Measurements from ENCODE around the gene METTL26.

The METTL26 gene

DNA sequence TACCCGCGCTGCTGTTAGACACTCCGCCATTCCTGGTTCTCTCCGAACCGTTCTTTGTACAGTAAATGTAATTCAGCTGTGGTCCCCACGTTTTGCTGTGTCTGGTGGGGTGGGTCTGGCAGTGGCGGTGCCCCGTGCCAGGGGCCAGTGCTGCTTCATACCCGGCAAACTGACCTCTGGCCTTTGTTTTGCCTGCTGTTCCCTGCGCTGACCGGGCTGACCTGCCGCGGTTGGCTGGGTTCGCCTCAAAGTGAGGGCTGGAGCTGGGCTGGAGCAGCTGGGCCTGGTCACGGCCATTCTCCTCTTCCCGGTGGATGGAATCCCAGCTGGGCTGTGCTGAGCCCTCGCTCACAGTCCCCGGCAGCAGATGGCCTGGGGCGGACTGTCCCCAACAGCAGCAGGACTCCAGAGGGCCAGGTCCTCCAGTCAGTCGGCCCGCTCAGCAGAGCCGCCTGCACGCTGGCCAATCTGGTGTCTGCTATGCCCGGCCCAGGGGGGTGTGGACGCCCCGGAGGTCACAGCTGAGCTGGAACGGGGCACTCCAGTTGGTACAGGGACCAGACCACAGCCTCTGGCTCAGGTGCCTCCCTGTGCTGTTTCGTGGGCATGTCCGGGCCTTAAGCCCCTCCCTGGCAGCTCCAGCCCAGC, 6.8 kb downstream of the METTL26 start:
- Histone ChIP-seq H4K20me1 (ENCODE audit: insufficient read depth, low read length) (peaks cover 1% of the 10 kb centered on the region; the same call in 1 of the 2 replicates), H3K79me2 (ENCODE audit: low read length) (no peaks in the 10 kb centered on the region), H3K4me1 (ENCODE audit: low read length) (no peaks in the 10 kb centered on the region), H2AFZ (ENCODE audit: low read depth, low read length) (no peak overlapping the region), H3K9ac (ENCODE audit: low read length) (no peak overlapping the region), H3K4me3 (ENCODE audit: low read length) (no peak overlapping the region), H3K27ac (ENCODE audit: low read length) (no peak overlapping the region), H3K27me3 (ENCODE audit: low read depth, low read length) (no peaks in the 10 kb centered on the region), H3K4me2 (ENCODE audit: low read length) (no peak overlapping the region), H3K36me3 (replicated peaks; ENCODE audit: low read depth, low read length) (peaks cover 7% of the 10 kb centered on the region), H3K9me3 (ENCODE audit: insufficient read depth, low read length) (no peaks in the 10 kb centered on the region)
- TF ChIP-seq, protein P1, sequence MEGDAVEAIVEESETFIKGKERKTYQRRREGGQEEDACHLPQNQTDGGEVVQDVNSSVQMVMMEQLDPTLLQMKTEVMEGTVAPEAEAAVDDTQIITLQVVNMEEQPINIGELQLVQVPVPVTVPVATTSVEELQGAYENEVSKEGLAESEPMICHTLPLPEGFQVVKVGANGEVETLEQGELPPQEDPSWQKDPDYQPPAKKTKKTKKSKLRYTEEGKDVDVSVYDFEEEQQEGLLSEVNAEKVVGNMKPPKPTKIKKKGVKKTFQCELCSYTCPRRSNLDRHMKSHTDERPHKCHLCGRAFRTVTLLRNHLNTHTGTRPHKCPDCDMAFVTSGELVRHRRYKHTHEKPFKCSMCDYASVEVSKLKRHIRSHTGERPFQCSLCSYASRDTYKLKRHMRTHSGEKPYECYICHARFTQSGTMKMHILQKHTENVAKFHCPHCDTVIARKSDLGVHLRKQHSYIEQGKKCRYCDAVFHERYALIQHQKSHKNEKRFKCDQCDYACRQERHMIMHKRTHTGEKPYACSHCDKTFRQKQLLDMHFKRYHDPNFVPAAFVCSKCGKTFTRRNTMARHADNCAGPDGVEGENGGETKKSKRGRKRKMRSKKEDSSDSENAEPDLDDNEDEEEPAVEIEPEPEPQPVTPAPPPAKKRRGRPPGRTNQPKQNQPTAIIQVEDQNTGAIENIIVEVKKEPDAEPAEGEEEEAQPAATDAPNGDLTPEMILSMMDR (IDR thresholded peaks at IDR 0.05; ENCODE audit: low read depth, low read length): no peak
- no peak for TF ChIP-seq EZH2phosphoT487 (IDR thresholded peaks at IDR 0.05; ENCODE audit: low read depth)

DNA sequence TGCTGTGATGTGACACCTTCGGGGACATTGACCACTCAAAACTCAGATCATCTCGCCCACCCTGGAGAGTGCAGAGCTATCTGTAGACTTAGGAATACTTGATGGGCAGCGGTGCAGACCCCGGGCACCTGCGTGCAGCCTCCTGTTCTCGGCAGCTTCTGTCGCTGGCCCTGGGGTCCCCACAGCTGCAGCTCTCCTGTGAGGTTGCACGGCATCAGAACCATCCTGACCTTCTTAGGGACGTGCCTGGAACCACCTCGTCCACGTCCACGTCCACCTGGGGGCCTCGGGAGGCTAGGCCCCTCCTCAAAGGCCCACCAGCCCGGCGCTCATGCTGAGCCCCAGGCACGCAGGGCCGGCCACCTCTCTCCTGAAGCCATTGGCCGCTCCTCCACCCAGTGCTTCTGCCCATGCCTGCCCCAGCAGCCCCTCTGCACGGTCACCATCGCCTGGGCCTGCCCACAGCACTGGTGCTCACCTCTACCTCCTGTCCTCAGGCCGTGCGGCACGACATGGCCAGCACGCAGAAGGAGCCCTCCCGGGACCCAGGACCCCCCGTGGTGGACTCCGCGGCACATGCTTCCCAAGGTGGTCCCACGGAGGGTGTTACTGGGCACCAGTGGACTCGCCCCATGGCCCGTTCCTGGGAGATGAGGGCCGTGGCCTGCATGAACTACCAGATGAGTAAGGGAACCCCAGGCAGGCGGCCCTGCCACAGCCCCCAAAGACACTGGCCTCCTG, 7.6 kb downstream of the METTL26 start:
- Histone ChIP-seq H3K4me1 (ENCODE audit: low read length) (no peaks in the 10 kb centered on the region), H4K20me1 (ENCODE audit: insufficient read depth, low read length) (no peaks in the 10 kb centered on the region), H3K4me3 (ENCODE audit: low read length) (no peak overlapping the region), H3K36me3 (replicated peaks; ENCODE audit: low read depth, low read length) (no peaks in the 10 kb centered on the region), H3K4me2 (ENCODE audit: low read length) (no peak overlapping the region), H3K27me3 (ENCODE audit: low read depth, low read length) (no peaks in the 10 kb centered on the region), H3K9me3 (ENCODE audit: insufficient read depth, low read length) (no peaks in the 10 kb centered on the region), H3K9ac (ENCODE audit: low read length) (no peak overlapping the region), H3K79me2 (ENCODE audit: low read length) (no peaks in the 10 kb centered on the region), H3K27ac (ENCODE audit: low read length) (no peak overlapping the region), H2AFZ (ENCODE audit: low read depth, low read length) (no peak overlapping the region)
- TF ChIP-seq, protein P1 (IDR thresholded peaks at IDR 0.05; ENCODE audit: low read depth, low read length): no peak
- no peak for TF ChIP-seq EZH2phosphoT487 (IDR thresholded peaks at IDR 0.05; ENCODE audit: low read depth)

DNA sequence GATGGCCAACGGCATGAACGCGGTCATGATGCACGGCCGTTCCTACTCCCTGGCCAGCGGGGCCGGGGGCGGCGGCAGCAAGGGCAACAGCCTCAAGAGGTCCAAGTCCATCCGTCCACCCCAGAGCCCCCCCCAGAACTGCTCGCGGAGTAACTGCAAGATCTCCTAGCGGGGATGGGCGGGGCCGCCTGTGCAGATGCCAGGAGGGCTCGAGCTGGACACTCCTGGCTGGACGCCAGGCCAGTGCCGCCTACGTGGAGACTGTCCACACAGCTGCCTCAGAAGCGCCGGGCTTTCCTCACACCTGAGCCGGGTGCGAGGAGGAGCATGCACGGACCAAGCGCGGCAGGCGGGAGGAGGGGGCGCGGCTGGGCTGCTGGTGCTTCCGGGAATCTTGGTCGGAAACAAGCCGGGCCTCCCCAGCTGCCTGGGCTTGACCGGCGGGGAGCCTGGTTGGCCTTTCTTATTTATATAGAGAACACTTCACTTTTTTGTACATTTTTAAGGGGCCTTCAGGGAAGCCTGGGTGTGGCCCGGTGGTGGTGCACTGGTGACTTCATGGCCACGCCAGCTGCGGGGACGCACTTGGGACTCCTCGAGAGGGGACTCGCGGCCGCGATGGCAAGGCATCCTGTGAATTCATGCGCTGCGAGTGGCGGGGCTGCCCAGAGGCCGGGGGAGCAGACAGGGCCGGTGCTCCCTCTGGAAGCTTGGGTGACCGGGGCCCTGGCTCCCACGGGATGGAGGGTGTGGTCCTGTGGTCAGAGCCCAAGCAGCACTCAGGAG, 8.5 kb downstream of the METTL26 start:
- no peaks in the 10 kb centered on the region for H3K79me2 ChIP-seq (ENCODE audit: low read length)
- H2AFZ ChIP-seq (ENCODE audit: low read depth, low read length): no peak overlapping the region
- H3K4me1 ChIP-seq (ENCODE audit: low read length): no peaks in the 10 kb centered on the region
- H3K4me3 ChIP-seq (ENCODE audit: low read length): no peak overlapping the region
- H3K4me2 ChIP-seq (ENCODE audit: low read length): no peak overlapping the region
- no peaks in the 10 kb centered on the region for H3K27me3 ChIP-seq (ENCODE audit: low read depth, low read length)
- TF ChIP-seq, protein P1 (IDR thresholded peaks at IDR 0.05; ENCODE audit: low read depth, low read length): no peak
- no peak for TF ChIP-seq EZH2phosphoT487 (IDR thresholded peaks at IDR 0.05; ENCODE audit: low read depth)
- H3K36me3 ChIP-seq (replicated peaks; ENCODE audit: low read depth, low read length): no peaks in the 10 kb centered on the region
- no peak overlapping the region for H3K27ac ChIP-seq (ENCODE audit: low read length)
- no peaks in the 10 kb centered on the region for H4K20me1 ChIP-seq (ENCODE audit: insufficient read depth, low read length)
- H3K9ac ChIP-seq (ENCODE audit: low read length): no peak overlapping the region
- no peaks in the 10 kb centered on the region for H3K9me3 ChIP-seq (ENCODE audit: insufficient read depth, low read length)
